ENCODE data around the gene KCNMA1. TPM values are rescaled to one million over a fixed set of nuclear protein-coding genes. Genes with fewer than 3 reads are reported as not detected.
A peak's percentile ranks its signal among the peaks of the same experiment; 100 is the strongest.

Gene KCNMA1
- total RNA-seq, 2 donors from 2014 or later: 29.1 to 37.9 TPM

DNA sequence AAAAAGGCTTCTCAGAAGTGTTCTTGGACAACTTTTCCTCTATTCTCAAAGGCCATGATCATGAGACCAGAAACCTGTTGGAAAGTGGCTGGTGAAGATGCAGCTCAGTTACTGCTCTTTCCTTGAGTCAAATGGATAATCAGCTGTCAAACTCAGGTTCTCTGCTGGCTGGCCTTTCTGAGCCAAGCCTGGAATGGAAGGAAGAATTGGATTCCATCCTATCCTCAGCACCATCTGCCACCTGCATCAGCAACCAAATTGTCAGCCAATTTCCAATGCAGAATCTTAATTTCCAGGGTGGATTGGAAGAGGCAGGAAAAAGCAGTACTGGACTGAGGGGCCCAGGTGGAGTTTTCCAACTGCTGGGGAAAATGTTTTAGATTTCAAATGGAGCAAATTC lies 631.7 kb downstream of the KCNMA1 start:
- no peak for DNase-seq (ENCODE audit: low spot score)
- Histone ChIP-seq H3K4me3 (no peak overlapping the region), H3K36me3 (no peaks in the 10 kb centered on the region), H3K27me3 (replicated peaks; ENCODE audit: insufficient read depth) (no peaks in the 10 kb centered on the region), H3K27ac (no peak overlapping the region), H3K4me1 (replicated peaks) (no peaks in the 10 kb centered on the region), H3K9me3 (no peaks in the 10 kb centered on the region)
- TF ChIP-seq POLR2AphosphoS5 (IDR thresholded peaks at IDR 0.05): no peak
- no peak for TF ChIP-seq POLR2A (IDR thresholded peaks at IDR 0.05)
- intact Hi-C loops (cut with DNase I): no loop called here

DNA sequence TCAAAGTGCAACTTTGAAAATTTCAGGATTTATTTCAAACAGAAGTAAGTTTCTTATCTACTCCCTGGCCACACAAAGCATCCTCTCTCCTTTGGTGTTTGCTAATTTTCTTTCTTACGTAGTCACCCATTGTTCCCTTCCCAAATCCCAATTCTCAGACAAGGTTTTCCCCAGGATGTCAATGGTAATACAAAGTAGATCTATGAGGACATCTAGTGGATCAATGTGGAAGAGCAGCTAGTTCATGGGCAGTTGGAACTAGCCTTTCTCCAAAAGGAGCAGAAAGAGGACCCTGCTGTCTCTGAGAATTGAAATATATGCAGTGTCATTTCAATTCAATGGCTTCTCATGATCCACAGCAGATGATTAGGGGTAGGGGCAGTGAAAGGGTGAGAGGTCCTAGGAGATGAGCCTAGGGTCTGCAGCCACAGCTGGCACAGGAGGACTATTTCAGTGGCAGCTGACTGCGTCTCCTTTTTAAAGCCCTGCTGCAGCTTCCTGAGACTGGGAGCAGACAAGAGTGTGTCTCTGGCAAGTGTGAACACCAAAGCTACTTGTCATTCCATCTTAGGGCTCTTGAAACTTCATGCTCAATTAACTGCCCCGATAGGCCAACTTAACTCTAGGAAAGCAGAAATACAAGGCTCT lies 632.6 kb downstream of the KCNMA1 start:
- intact Hi-C loops (cut with DNase I): loop anchor here (5.0 kb wide), 1 partner anchor 107 kb away; no protein-coding TSS in a partner anchor
- Histone ChIP-seq H3K9me3 (no peaks in the 10 kb centered on the region), H3K36me3 (no peaks in the 10 kb centered on the region), H3K4me3 (no peak overlapping the region), H3K27ac (no peak overlapping the region), H3K4me1 (replicated peaks) (no peaks in the 10 kb centered on the region), H3K27me3 (replicated peaks; ENCODE audit: insufficient read depth) (no peaks in the 10 kb centered on the region)
- DNase-seq (ENCODE audit: low spot score): peak; percentile 11
- WGBS: 59% methylated on average over 3 of the region's 3 CpGs
- TF ChIP-seq, protein P1, sequence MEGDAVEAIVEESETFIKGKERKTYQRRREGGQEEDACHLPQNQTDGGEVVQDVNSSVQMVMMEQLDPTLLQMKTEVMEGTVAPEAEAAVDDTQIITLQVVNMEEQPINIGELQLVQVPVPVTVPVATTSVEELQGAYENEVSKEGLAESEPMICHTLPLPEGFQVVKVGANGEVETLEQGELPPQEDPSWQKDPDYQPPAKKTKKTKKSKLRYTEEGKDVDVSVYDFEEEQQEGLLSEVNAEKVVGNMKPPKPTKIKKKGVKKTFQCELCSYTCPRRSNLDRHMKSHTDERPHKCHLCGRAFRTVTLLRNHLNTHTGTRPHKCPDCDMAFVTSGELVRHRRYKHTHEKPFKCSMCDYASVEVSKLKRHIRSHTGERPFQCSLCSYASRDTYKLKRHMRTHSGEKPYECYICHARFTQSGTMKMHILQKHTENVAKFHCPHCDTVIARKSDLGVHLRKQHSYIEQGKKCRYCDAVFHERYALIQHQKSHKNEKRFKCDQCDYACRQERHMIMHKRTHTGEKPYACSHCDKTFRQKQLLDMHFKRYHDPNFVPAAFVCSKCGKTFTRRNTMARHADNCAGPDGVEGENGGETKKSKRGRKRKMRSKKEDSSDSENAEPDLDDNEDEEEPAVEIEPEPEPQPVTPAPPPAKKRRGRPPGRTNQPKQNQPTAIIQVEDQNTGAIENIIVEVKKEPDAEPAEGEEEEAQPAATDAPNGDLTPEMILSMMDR (IDR thresholded peaks at IDR 0.05): peak; percentile 36 to 75 (median 61)
- no peak for TF ChIP-seq POLR2AphosphoS5 (IDR thresholded peaks at IDR 0.05)

DNA sequence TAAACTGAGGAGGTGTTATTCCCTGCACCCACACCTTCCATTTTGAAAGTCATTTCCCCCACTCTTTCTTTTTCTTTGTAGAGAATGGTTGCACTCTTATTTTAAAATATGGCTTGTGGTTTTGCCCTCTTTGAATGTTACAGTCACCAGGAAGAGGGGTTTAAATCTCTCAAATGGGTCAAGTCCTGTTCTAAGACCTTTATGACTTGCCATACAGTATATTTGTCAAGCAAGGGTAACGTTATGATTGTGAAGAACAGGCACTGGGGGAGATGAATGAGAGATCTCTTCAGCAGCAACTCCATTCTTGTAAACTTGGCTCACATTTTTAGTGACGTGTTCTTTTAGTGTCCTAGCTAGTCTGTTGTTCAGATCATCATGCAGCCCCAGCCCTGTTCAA lies 634.7 kb downstream of the KCNMA1 start:
- intact Hi-C loops (cut with DNase I): loop anchor here (5.0 kb wide), 1 partner anchor 109 kb away; no protein-coding TSS in a partner anchor
- H3K4me3 ChIP-seq: no peak overlapping the region
- DNase-seq (ENCODE audit: low spot score): no peak
- H3K9me3 ChIP-seq: no peaks in the 10 kb centered on the region
- no peak for TF ChIP-seq POLR2A (IDR thresholded peaks at IDR 0.05)
- no peak for TF ChIP-seq POLR2AphosphoS5 (IDR thresholded peaks at IDR 0.05)
- TF ChIP-seq, protein P1 (IDR thresholded peaks at IDR 0.05): no peak
- no peaks in the 10 kb centered on the region for H3K27me3 ChIP-seq (replicated peaks; ENCODE audit: insufficient read depth)
- H3K4me1 ChIP-seq (replicated peaks): no peaks in the 10 kb centered on the region
- H3K36me3 ChIP-seq: no peaks in the 10 kb centered on the region
- 74% methylated on average over 2 of the region's 2 CpGs for WGBS
- H3K27ac ChIP-seq: no peak overlapping the region

DNA sequence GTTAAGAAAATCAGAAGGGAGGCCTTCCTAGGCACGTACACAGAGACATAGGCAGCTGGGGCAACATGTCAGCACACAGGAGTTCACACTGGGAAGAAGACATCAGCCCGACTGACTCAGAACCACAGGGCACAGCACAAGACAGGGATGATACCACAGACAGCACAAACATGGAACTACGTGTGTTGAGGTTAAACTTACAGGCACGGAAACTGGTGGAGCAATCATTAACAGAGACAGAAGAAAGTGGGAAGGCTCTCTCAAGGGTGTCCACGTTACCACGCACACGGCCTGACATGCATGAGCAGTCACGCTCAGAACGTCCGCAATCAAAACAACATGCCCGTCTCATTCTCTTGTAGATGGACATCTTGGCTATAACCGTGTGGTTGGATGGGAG lies 636.4 kb downstream of the KCNMA1 start:
- H3K9me3 ChIP-seq: no peaks in the 10 kb centered on the region
- H3K27me3 ChIP-seq (replicated peaks; ENCODE audit: insufficient read depth): no peaks in the 10 kb centered on the region
- H3K36me3 ChIP-seq: no peaks in the 10 kb centered on the region
- WGBS: 89% methylated on average over 12 of the region's 12 CpGs
- no peak for DNase-seq (ENCODE audit: low spot score)
- H3K4me3 ChIP-seq: no peak overlapping the region
- H3K4me1 ChIP-seq (replicated peaks): no peaks in the 10 kb centered on the region
- H3K27ac ChIP-seq: no peak overlapping the region
- intact Hi-C loops (cut with DNase I): loop anchor here (5.0 kb wide), 1 partner anchor 111 kb away; no protein-coding TSS in a partner anchor
- TF ChIP-seq, protein P1 (IDR thresholded peaks at IDR 0.05): no peak
- TF ChIP-seq POLR2AphosphoS5 (IDR thresholded peaks at IDR 0.05) (no peak), POLR2A (IDR thresholded peaks at IDR 0.05) (no peak)

DNA sequence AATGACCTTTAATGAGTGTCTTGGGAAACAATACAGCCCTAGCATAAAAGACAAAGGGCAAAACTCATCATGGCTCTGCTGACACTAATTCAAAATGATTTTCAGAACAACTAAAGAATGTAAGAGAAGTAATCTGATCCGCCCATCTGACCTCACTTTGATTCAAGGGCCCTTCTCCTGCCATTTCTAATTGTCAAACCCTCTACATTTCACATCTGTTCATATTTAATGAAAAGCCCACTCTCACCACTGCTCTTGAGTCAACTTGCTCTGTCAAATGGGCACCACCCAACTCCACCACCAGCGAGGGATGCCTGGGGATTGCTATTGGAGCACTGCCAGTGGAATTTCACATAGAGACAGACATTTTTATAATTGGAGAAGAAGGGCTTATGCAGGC lies 639.2 kb downstream of the KCNMA1 start:
- TF ChIP-seq, protein P1 (IDR thresholded peaks at IDR 0.05): no peak
- TF ChIP-seq POLR2A (IDR thresholded peaks at IDR 0.05): no peak
- TF ChIP-seq POLR2AphosphoS5 (IDR thresholded peaks at IDR 0.05): no peak
- 83% methylated on average over 2 of the region's 2 CpGs for WGBS

More for the DNA sequence above, 639.2 kb downstream of the KCNMA1 start:
- H3K27me3 ChIP-seq (replicated peaks; ENCODE audit: insufficient read depth): no peaks in the 10 kb centered on the region
- no peak overlapping the region for H3K4me3 ChIP-seq
- H3K27ac ChIP-seq: no peak overlapping the region
- H3K9me3 ChIP-seq: no peaks in the 10 kb centered on the region
- DNase-seq (ENCODE audit: low spot score): no peak
- H3K4me1 ChIP-seq (replicated peaks): no peaks in the 10 kb centered on the region
- H3K36me3 ChIP-seq: no peaks in the 10 kb centered on the region
- intact Hi-C loops (cut with DNase I): no loop called here
